GM21360 (cell line): ENCODE measurements around the gene BFSP2.

Source experiments
- ATAC-seq: cut with Tn5 transposase; IDR thresholded peaks from one replicate; pipeline ENCODE4 v1.9.1; 2021; ENCODE audit warnings: mild to moderate bottlenecking, moderate library complexity; ENCODE audit not compliant: unreplicated experiment

The BFSP2 gene

DNA sequence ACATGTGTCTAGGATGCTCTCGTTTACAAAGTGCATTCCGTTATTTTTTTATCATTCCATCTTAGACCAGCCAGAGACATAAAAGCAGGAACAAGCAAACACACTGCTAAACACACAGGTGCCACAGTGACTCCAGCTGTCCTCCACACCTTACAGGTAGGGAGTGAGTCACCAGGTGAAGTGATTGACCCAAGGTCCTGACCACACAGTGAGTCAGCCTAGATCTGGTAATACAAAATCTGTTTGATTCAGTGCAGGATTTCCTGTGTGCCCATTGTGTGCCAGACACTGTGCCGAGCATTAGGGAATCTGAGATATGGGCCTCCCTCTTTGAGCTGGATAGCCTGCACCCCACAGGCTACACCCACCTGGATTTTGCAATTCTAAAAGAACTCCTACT, 16.7 kb upstream of the BFSP2 start:
- ATAC-seq: no peak

DNA sequence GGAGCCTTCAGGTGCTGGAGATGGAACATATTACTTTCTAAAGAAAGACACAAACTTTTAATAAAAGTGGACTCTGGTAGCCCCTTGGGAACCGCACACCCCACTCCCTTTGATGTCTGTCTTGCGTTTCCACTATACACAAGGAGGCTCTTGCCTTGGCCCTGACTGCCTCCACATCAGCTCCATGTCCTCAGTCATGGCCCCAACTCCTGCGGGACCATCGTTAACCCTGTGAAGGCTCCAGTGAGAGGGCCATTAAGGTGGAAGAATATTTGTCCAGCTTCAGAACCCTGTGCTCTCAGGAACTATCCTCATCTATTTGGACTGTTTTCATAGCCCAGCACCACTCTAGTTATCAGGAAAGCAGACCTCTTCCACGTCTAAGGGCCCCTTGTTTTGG, 16.1 kb upstream of the BFSP2 start:
- no peak for ATAC-seq

DNA sequence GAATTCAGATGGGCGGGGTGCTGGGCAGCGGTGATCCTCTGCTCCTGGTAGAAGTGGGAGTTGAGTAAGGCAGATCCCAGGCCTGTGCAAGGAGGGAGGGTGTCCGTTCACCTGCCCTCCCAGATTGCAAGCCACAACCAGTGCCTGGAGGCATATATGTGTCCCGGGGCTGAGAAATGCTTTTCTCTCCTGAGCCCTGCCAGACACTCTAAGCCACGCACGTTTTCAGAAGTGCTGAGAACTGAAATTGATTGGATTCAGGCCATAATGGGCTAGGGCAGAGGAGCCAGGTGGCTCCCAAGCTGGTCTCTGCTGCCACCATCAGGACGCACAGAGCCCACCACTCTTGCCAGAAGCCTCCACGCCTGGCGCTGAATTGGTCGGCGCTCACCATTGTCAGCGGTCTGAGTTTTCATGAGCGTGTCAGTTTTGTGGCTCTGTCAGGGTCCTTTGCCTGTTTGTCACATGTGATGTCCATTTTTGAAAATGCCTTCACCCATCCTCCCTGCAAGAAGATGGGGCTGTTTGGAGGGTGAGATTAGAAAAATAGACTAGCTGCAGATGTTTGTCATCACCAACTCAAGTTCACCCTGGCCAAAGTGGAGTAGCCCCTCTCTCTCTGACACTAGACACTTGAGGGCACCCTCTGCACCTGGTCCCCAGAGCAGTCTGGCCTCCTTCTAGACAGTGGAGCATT, 15.4 kb upstream of the BFSP2 start:
- ATAC-seq: peak; percentile 80

DNA sequence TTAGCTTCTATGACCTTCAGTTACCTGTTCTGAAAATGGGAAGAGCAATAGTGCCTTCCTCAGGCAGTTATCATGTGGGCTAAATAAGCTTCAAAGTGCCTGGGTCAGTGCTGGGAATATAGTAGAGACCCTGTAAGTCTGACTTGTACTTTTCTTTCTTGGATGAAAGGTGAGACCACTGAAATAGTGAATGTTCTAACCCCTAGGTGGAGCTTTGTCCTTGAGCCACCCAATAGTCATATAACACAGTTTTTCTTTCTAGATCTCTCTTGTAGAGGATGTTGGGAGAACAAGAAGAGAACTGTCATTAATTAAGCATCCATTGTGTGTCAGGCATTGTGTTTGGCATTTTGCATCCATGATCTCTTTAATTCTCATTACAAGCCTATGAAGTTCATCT, 13.0 kb upstream of the BFSP2 start:
- ATAC-seq: no peak

DNA sequence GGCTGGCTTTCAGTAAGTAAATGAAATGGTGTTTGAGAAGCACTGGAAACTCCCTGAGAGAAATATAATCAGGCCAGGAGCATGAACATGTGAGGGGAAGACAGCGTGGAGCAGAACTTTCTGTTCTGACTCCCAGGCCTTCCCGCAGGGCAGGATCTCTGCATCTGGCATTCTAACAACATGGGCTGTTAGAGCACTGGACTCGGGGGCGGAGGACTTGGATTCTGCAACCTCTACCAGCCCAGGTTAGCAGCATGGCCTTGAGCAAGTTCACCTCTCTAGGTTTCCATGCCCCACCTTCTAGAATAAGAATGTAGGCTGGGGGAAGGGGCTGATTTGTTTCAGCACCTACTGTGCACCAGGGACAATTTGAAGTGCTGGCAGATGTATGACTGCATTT, 12.5 kb upstream of the BFSP2 start:
- no peak for ATAC-seq

DNA sequence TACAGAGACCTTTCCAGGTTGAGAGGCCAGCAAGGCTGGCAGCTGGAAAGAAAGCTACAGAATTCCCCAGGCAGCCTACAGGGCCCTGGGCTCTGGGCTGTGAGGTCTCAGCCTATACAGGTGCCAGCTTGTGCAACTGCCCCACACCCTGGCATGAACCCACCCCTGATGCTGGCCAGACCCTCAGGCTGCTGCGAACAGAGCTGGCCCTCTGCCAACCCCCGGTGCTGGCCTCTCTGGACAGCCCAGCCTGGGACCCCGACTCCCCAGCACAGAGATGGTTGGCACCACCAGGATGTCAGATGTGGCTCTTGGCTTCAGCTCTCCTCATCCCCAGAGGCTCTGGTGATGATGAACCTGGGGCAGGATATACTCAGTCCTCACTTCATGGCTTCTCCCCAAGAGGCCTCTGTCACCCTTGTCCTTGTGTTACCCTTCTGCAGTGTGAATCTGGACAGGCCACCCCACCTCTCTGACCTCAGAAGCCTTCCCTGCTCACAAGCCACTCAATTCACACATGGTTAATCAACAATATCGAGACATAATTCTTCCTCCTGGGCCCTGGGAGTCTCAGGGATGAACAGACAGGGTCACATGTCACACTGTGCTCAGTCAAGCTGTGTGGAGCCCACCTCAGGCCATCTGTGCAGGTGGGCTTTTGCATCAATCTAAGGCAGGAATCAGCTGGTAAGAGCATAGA, 11.0 kb upstream of the BFSP2 start:
- no peak for ATAC-seq

DNA sequence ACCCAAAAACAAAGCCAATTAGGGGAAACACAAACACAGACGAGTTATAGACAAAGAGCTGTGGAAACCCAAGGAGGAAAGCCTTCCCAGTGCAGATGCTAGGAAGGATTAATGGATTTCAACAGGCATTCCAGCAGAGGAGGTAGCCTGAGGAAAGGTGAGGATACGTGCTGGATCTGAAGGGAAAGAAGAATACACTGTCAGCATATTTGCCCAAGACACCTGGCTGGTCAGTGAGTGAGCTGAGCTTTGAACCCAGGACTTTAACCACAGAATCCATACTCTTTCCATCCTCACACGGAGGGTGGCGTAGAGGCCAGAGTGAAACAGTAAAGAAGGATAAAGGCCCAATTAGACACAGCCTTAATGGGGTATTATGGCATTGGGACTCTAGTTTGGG, 9.1 kb upstream of the BFSP2 start:
- ATAC-seq: no peak

DNA sequence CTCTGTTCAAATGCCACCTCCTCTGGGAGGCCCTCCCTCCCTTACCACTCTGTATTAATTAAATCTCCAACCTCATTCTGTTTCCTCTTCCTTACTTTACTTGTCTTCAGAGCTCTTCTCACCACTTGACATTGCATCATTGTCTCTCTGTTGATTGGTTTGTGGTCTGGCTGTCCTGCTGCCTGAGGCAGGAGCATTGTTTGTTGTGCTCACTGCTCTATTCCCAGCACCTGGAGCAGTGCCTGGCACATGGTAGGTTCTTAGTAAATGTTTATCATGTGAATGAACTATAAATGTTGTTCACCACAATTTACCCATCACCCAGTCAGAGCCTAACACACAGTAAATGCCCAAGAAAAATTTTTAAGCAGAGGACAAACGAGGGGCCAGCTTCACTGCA, 6.7 kb upstream of the BFSP2 start:
- ATAC-seq: no peak

DNA sequence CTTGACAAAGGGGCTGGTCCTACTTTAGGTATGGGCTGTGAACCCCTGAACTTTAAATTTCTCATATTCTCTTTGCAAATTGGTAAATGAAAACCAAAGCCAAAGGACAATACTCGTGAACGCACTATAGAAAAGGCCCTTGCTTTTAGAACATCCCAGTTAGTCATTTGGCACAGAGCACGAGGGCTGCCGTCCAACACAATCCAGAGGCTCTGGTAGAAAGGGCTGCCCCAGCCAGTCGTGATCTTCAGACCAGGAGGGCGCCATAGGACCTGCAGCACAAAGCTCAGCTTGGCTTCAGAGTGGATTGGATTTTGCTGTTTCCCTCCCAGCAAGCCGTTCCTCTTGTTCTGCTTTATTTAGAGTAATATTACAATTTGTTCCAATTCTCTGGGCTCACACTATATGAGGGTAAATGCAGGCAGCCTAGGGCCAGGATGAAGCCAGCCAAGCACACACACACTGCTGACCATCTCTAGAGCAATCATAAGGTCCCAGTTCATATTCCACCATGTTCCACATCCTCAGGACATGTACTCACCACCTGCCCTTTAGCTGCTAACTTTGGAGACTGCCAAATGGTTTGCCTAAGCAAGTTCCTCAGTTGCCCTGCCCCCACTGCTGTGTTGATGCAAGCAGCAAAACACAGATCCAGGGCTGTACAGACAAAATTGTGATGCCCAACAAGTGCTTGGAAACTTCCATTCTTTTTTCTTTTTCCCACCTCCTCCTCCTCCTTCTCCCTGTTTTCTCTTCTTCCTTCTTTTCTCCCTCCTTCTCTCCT, 6.0 kb upstream of the BFSP2 start:
- no peak for ATAC-seq

DNA sequence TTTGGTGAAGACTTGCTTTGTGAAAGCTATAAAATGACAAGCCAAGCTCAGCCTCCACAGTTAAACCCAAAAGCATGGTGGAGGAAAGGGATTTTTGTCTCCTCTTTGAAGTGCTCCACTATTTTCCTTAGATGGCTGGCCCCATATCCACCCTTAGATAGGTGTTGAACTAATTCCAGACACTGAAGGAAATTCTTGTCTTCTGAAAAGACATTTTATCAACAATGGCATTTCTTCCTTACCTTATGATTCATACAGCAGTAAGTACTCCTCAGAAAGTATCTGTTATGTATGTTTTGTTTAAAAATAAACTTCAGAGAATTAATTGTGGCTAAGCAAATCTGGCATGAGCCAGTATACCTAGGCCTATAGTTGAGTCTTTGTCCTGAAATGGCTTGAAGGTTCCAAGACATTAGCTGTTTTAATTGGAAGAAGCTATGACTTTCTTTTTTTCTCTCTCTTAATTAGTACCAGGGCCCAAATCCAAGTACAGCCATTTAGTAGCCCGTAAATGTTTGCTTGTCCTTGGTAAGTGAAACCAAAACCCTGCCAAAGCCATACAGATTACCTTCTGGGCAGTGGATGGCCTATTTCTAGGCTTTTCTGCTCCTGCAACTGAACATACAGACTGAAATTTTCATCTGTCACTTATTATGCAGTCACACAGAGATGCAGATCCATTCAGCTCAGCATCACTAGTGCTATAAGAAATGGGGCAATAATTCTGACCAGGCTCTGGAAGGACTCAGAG, 5.1 kb upstream of the BFSP2 start:
- no peak for ATAC-seq

DNA sequence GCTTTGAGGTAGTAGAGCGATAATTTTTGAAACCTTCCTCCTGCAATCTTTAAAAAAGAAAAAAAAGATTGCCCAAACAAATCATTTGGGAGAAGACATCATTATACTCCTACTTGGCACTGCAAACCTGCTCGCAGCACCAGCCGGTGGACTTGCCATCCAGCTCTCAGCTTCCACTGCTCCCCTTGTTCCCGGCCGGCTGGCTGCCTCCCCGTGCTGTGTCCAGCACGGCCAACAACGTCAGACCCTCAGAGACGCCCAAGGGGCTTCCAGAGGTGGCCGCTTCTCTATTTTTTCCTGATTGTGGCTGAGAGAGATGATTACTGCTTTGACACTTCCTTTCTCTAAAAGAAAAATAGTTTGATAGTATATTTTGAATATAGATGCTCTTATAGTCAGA, 3.0 kb upstream of the BFSP2 start:
- ATAC-seq: no peak

DNA sequence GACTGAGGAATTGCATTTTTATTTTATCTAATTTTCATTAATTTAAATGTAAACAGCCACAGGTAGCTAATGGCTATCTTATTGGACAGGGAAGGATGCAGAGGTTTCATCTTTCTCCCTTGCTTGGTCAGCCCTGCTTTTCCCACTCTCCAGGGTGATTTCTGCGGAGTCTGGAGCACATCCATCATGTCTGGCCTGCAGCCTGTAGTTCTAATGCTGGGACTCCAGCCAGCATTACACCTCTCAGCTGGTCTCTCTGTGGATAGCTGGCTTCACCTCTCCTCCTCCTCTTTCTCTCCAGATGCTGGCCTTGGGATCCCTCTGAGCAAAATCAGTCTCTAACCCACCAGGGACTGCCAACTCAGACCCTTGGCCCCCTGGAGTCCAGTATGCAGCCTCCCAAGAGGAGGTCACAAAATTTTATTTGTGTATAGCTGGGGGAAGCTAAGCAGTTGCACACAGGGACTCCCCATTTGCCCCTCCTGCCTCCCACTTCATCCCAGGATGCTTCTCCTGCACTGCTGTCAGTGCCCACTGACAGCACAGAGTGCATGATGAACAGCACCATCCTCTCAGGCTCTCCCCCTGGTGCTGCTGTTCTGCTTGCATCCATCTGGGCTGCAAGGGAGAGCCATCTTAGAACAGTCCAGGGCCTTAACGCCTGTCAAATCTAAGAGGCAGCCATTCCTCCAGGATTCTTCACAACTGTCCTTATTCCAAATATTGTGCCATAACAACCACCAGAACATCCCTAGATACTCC, 1.7 kb downstream of the BFSP2 start:
- no peak for ATAC-seq

DNA sequence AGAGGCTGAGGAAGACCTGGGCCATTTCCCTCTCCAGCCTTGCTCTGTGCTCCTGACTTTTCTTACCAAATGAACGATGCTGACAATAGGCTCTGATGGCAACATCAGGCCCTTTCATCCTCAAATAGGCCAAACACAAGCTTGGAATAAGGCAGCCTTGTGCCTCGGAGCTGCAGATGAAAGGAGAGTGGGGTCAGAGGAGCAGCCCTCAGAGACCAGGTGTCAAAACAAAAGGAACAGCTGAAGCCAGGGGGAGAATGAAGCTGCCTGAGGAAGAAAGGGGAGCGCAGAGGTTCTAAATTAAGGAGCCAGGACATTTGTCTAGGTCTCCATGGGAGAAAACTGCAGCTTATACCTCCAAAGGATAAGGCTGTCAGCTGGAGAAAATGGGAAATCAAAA, 5.1 kb downstream of the BFSP2 start:
- no peak for ATAC-seq

DNA sequence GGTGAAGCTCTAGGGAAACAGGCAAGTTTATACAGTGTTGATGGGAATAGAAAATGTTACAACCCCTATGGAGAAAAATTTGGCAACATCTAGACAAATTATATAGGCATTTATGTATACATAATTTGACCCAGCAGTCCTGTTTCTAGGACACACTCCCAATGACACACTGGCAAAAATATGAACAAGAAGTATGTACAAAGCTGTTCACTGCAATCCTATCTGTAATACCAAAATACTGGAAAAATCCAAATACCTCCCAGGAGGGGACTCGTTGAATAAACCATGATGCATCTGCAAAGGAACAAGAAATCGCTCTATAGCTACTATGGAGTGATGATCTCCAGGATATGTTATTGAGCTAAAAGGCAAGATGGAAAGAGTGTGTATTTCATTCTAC, 8.5 kb downstream of the BFSP2 start:
- no peak for ATAC-seq

DNA sequence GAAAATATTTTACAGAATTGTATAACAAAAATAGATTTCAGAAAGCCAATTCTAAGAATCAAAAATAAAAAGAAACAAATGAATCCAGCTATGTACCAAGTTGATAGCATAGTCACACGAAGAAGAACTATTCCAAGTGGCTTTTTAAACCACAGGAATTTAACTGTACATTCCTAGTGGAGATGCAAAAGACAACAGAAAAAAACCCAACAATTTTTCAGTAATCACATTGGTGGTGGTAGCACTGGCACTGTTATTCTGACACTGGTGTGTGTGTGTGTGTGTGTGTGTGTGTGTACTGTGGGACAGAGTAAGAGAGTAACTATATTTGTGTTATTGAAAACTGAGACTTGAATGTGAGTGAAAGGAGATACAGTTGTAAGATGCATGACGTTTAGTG, 9.1 kb downstream of the BFSP2 start:
- no peak for ATAC-seq

DNA sequence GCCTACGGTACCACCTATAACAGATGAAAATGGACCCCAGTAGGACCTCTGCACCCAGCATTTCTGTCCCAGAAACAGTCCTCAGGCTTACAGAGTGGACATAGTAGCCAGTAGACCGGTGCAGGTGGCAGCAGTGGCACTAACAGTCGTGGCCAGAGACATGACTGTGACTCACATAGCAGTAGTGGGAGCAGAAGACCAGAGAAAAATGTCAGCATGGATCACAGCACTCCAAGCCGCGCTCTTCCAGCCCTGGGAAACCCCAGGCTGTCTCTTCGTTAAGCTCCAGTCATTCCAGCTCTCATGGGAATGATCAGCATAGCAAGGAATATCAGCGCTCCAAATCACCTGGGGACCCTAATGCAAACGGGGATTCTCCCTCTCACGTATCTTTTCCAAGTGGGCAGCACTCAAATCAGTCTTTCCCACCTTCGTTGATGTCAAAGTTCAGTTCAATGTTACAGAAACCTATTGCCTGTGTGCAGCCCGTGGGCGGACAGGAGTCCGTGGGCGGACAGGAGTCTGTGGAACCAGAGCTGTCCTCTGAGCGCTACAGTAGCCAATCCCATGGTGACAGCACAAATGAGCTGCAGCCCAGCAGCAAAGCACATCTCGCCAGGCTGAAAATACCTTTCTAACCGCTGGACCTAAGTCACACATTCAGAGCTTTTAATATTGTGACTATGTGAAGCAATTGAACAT, 10.5 kb downstream of the BFSP2 start:
- no peak for ATAC-seq

DNA sequence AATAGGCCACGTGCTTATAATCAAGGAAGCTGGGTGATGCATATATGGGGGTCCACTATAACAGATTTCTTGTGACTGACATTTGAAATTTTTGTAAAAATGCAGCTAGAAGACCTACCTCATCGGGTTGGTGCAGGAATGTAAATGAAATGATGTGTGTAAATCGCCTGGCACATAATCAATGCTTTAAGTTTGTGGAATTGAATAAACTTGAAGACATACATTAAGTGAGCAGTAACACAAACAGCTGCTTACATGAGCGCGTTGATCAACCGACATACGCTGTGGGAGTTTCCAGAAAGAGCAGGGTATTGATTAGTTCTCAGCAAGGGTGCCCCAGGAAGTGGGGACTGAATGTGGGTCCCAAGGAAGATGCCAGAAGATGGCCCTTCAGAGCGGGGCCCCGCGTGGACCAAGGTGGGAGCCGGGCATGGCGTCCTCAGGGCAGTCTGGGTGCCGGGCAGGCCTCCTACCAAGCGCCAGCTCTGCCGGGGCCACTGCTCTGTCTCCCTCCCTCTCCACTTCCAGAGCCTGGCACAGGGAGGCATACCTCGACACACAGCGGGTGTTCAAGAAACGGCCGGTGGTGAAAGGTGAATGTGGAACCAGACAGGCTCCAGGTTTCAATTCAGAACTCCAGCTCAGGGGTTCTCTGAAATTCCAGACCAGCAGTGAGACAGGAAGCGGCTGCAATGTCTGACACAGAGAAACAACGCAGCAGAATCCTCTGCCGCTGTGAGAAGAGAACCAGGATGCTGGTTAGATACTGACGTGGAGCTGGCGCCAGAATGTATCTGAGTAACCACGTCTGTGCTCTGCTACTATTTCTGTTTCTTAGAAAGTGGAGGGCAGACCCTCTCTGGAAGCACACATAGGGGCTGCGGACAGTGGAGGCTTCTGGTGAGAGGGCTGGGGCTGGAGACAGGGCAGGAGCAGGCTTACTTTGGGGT, 12.6 kb downstream of the BFSP2 start:
- no peak for ATAC-seq

DNA sequence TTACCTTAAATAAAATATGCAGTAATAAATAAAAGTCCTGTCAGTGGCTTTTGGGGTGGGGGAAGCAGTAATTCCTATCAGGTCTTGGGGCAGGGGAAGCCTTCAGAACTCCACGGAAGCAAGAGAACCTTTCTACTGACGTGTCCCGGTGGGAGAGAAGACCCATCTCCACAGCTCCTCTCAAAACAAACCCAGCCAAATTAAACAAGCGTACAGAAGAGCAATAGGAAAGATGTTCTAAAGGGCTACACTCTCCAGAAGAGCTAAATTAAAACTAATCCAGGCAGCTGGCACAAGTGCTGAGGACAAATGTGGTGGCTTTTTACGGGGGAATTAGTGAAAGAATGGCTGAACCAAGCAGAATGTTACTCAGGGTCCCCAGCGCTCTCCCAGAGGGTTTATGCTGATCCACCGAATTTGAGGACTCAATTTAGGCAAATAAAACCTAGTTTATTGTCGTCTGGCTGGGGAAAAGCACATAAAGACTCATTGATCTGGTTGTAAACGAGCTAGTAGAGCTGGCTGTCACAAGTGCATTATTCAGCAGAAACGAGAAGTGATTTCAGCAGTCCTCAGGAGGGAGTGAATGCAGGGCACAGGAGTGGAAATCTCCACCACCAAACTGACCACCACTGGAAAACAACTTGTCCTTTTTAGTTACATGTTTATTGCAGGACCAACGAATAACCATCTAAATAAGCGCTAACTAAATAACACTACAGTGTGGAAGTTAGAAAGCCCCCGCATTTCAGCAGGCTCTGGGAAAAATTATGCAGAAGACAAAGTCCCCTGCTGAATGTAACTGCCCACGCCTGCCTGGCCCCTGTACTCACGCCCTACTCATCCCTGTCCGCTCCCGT, 13.5 kb downstream of the BFSP2 start:
- no peak for ATAC-seq
